Astrocyte (in vitro differentiated cells and primary cell): ENCODE results near the gene MTO1.

ENCODE experiments used
- EZH2 ChIP-seq: IDR thresholded peaks from 2 replicates; pipeline ENCODE4 v1.6.1; 2012; ENCODE audit warnings: mild to moderate bottlenecking, low read length, inconsistent platforms; ENCODE audit not compliant: insufficient read depth
- TF ChIP-seq, protein P1 (sequence below): IDR thresholded peaks from 2 replicates; pipeline ENCODE4 v1.5.1; 2011; ENCODE audit warnings: low read depth, mild to moderate bottlenecking, inconsistent platforms, low read length, moderate library complexity; ENCODE audit not compliant: insufficient read depth

DNA sequence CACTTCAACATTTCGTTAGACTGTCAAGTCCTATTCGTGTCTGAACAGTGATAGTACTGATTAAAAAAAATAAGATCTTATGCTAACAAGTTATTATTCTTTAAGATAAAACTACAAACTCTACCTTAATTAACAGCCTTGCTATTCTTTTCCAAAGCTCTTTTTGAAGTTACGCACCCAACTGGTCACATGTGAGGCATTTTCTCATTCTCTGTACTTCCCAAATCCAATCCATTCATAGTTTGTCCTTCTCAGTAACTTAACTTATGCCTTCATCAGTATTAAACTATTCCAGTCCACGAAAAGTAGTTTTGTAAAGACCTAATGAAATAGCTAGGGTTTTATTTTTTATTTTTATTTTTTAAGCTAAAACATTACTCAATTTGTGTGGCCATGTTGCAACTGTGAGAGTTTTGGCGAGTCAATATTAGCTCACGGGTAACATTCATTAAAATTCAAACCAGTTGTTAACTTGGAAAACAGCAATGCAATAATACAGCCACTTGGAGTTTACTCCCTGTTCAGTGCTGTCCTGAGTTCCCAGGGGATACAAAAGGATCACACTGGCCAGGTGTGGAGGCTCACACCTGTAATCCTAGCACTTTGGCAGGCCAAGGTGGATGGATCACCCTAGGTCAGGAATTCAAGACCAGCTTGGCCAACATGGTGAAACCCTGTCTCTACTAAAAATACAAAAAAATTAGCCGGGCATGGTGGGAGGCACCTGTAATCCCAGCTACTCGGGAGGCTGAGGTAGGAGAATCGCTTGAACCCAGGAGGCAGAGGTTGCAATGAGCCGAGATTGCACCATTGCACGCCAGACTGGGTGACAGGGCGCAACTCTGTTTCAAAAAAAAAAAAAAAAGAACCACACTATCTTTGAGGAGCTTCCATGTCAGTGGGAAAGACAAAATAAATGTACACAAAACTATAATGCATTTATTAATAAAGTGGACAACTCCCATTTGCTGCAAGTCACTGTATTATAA is 87.2 kb downstream of the MTO1 start:
- TF ChIP-seq EZH2, result no peak
- TF ChIP-seq, protein P1, sequence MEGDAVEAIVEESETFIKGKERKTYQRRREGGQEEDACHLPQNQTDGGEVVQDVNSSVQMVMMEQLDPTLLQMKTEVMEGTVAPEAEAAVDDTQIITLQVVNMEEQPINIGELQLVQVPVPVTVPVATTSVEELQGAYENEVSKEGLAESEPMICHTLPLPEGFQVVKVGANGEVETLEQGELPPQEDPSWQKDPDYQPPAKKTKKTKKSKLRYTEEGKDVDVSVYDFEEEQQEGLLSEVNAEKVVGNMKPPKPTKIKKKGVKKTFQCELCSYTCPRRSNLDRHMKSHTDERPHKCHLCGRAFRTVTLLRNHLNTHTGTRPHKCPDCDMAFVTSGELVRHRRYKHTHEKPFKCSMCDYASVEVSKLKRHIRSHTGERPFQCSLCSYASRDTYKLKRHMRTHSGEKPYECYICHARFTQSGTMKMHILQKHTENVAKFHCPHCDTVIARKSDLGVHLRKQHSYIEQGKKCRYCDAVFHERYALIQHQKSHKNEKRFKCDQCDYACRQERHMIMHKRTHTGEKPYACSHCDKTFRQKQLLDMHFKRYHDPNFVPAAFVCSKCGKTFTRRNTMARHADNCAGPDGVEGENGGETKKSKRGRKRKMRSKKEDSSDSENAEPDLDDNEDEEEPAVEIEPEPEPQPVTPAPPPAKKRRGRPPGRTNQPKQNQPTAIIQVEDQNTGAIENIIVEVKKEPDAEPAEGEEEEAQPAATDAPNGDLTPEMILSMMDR, result no peak
